HEK293 (cell line): ENCODE results near the gene DCUN1D1.

Experiments
- BCL6B ChIP-seq: fragments of 450-650 bp; formaldehyde crosslinking; IDR thresholded peaks from 2 replicates; pipeline ENCODE4 v1.5.1; 2017; ENCODE audit warnings: missing biosample characterization, missing genetic modification characterization
- FEZF1 ChIP-seq: fragments of 450-650 bp; formaldehyde crosslinking; IDR thresholded peaks from 2 replicates; pipeline ENCODE4 v1.5.1; 2016; ENCODE audit warnings: missing biosample characterization, missing genetic modification characterization
- KLF16 ChIP-seq: fragments of 450-650 bp; formaldehyde crosslinking; IDR thresholded peaks from 2 replicates; pipeline ENCODE4 v1.5.1; 2017; ENCODE audit warnings: missing biosample characterization, missing genetic modification characterization
- KLF8 ChIP-seq: fragments of 450-650 bp; formaldehyde crosslinking; IDR thresholded peaks from 2 replicates; pipeline ENCODE4 v1.5.1; 2016; ENCODE audit warnings: missing biosample characterization, missing genetic modification characterization
- MZF1 ChIP-seq: fragments of 450-650 bp; formaldehyde crosslinking; IDR thresholded peaks from 2 replicates; pipeline ENCODE4 v1.5.1; 2017; ENCODE audit warnings: missing biosample characterization, missing genetic modification characterization, borderline replicate concordance
- SP7 ChIP-seq: fragments of 450-650 bp; formaldehyde crosslinking; IDR thresholded peaks from 2 replicates; pipeline ENCODE4 v1.5.1; 2016; ENCODE audit warnings: missing biosample characterization, missing genetic modification characterization
- ZBTB20 ChIP-seq: fragments of 450-650 bp; formaldehyde crosslinking; IDR thresholded peaks from 2 replicates; pipeline ENCODE4 v1.5.1; 2016; ENCODE audit warnings: missing biosample characterization, missing genetic modification characterization
- ZBTB48 ChIP-seq: fragments of 450-650 bp; formaldehyde crosslinking; IDR thresholded peaks from 2 replicates; pipeline ENCODE4 v1.5.1; 2016; ENCODE audit warnings: missing biosample characterization, missing genetic modification characterization
- ZNF133 ChIP-seq: fragments of 450-650 bp; formaldehyde crosslinking; IDR thresholded peaks from 2 replicates; pipeline ENCODE4 v1.5.1; 2016; ENCODE audit warnings: missing biosample characterization, missing genetic modification characterization
- ZNF140 ChIP-seq: fragments of 450-650 bp; formaldehyde crosslinking; IDR thresholded peaks from 2 replicates; pipeline ENCODE4 v1.5.1; 2016; ENCODE audit warnings: missing biosample characterization, missing genetic modification characterization
- ZNF18 ChIP-seq: fragments of 450-650 bp; formaldehyde crosslinking; IDR thresholded peaks from 2 replicates; pipeline ENCODE4 v1.5.1; 2016; ENCODE audit warnings: missing biosample characterization, missing genetic modification characterization
- ZNF341 ChIP-seq: fragments of 450-650 bp; formaldehyde crosslinking; IDR thresholded peaks from 2 replicates; pipeline ENCODE4; 2016; ENCODE audit warnings: low read depth, missing biosample characterization, missing genetic modification characterization
- ZNF398 ChIP-seq: fragments of 450-650 bp; formaldehyde crosslinking; IDR thresholded peaks from 2 replicates; pipeline ENCODE4 v1.5.1; 2017; ENCODE audit warnings: missing biosample characterization, missing genetic modification characterization
- ZNF521 ChIP-seq: fragments of 450-650 bp; formaldehyde crosslinking; IDR thresholded peaks from 2 replicates; pipeline ENCODE4 v1.5.1; 2017; ENCODE audit warnings: missing biosample characterization, mild to moderate bottlenecking, missing genetic modification characterization
- ZNF529 ChIP-seq: fragments of 450-650 bp; formaldehyde crosslinking; IDR thresholded peaks from 2 replicates; pipeline ENCODE4 v1.5.1; 2017; ENCODE audit warnings: missing genetic modification characterization, missing biosample characterization; ENCODE audit not compliant: insufficient replicate concordance
- ZNF600 ChIP-seq: fragments of 450-650 bp; formaldehyde crosslinking; IDR thresholded peaks from 2 replicates; pipeline ENCODE4 v1.5.1; 2016; ENCODE audit warnings: missing biosample characterization, missing genetic modification characterization
- ZNF626 ChIP-seq: fragments of 450-650 bp; sonication (Bioruptor Pico); formaldehyde crosslinking; IDR thresholded peaks from 2 replicates; pipeline ENCODE4 v1.5.1; 2018; ENCODE audit warnings: missing biosample characterization, missing genetic modification characterization, inconsistent platforms
- ZNF629 ChIP-seq: fragments of 450-650 bp; formaldehyde crosslinking; IDR thresholded peaks from 2 replicates; pipeline ENCODE4 v1.5.1; 2017; ENCODE audit warnings: missing biosample characterization, missing genetic modification characterization
- ZNF660 ChIP-seq: fragments of 450-650 bp; IDR thresholded peaks from 2 replicates; pipeline ENCODE4 v1.5.1; 2018; ENCODE audit warnings: missing biosample characterization, mild to moderate bottlenecking, missing genetic modification characterization
- ZNF747 ChIP-seq: fragments of 450-650 bp; formaldehyde crosslinking; IDR thresholded peaks from 2 replicates; pipeline ENCODE4 v1.5.1; 2016; ENCODE audit warnings: missing biosample characterization, missing genetic modification characterization
- TF ChIP-seq, protein P1 (sequence below): fragments of 450-650 bp; formaldehyde crosslinking; IDR thresholded peaks from 2 replicates; pipeline ENCODE4 v1.5.1; 2016; ENCODE audit warnings: missing biosample characterization, missing genetic modification characterization, borderline replicate concordance
- TF ChIP-seq, protein P2 (sequence below): fragments of 450-650 bp; formaldehyde crosslinking; IDR thresholded peaks from 2 replicates; pipeline ENCODE4 v1.5.1; 2016; ENCODE audit warnings: missing biosample characterization, missing genetic modification characterization, borderline replicate concordance

The DCUN1D1 gene

GRCh38 chr3:182911782-182912111 lies 68.6 kb downstream of the DCUN1D1 start (continued):
- TF ChIP-seq ZNF140 (tag by site-specific recombination) (no peak), ZNF341 (tag by site-specific recombination) (no peak), FEZF1 (peak; percentile 52), ZNF133 (tag by site-specific recombination) (no peak), ZNF629 (tag by site-specific recombination) (peak; percentile 34; the same call in 1 of the 2 replicates), ZNF626 (tag by site-specific recombination) (no peak), ZNF398 (tag by site-specific recombination) (no peak), ZNF660 (no peak), BCL6B (tag by site-specific recombination) (no peak), ZNF747 (no peak), ZBTB48 (tag by site-specific recombination) (peak; percentile 66; the same call in 1 of the 2 replicates), MZF1 (tag by site-specific recombination) (no peak), ZNF600 (peak; percentile 36; the same call in 1 of the 2 replicates), SP7 (tag by site-specific recombination) (peak; percentile 43; the same call in 1 of the 2 replicates), ZBTB20 (tag by site-specific recombination) (peak; percentile 58), KLF16 (tag by site-specific recombination) (no peak), ZNF521 (tag by site-specific recombination) (no peak), ZNF529 (tag by site-specific recombination) (no peak), KLF8 (tag by site-specific recombination) (no peak), ZNF18 (tag by site-specific recombination) (no peak)
- TF ChIP-seq, protein P1, sequence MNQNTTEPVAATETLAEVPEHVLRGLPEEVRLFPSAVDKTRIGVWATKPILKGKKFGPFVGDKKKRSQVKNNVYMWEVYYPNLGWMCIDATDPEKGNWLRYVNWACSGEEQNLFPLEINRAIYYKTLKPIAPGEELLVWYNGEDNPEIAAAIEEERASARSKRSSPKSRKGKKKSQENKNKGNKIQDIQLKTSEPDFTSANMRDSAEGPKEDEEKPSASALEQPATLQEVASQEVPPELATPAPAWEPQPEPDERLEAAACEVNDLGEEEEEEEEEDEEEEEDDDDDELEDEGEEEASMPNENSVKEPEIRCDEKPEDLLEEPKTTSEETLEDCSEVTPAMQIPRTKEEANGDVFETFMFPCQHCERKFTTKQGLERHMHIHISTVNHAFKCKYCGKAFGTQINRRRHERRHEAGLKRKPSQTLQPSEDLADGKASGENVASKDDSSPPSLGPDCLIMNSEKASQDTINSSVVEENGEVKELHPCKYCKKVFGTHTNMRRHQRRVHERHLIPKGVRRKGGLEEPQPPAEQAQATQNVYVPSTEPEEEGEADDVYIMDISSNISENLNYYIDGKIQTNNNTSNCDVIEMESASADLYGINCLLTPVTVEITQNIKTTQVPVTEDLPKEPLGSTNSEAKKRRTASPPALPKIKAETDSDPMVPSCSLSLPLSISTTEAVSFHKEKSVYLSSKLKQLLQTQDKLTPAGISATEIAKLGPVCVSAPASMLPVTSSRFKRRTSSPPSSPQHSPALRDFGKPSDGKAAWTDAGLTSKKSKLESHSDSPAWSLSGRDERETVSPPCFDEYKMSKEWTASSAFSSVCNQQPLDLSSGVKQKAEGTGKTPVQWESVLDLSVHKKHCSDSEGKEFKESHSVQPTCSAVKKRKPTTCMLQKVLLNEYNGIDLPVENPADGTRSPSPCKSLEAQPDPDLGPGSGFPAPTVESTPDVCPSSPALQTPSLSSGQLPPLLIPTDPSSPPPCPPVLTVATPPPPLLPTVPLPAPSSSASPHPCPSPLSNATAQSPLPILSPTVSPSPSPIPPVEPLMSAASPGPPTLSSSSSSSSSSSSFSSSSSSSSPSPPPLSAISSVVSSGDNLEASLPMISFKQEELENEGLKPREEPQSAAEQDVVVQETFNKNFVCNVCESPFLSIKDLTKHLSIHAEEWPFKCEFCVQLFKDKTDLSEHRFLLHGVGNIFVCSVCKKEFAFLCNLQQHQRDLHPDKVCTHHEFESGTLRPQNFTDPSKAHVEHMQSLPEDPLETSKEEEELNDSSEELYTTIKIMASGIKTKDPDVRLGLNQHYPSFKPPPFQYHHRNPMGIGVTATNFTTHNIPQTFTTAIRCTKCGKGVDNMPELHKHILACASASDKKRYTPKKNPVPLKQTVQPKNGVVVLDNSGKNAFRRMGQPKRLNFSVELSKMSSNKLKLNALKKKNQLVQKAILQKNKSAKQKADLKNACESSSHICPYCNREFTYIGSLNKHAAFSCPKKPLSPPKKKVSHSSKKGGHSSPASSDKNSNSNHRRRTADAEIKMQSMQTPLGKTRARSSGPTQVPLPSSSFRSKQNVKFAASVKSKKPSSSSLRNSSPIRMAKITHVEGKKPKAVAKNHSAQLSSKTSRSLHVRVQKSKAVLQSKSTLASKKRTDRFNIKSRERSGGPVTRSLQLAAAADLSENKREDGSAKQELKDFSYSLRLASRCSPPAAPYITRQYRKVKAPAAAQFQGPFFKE (tag by site-specific recombination), result no peak
- TF ChIP-seq, protein P2, sequence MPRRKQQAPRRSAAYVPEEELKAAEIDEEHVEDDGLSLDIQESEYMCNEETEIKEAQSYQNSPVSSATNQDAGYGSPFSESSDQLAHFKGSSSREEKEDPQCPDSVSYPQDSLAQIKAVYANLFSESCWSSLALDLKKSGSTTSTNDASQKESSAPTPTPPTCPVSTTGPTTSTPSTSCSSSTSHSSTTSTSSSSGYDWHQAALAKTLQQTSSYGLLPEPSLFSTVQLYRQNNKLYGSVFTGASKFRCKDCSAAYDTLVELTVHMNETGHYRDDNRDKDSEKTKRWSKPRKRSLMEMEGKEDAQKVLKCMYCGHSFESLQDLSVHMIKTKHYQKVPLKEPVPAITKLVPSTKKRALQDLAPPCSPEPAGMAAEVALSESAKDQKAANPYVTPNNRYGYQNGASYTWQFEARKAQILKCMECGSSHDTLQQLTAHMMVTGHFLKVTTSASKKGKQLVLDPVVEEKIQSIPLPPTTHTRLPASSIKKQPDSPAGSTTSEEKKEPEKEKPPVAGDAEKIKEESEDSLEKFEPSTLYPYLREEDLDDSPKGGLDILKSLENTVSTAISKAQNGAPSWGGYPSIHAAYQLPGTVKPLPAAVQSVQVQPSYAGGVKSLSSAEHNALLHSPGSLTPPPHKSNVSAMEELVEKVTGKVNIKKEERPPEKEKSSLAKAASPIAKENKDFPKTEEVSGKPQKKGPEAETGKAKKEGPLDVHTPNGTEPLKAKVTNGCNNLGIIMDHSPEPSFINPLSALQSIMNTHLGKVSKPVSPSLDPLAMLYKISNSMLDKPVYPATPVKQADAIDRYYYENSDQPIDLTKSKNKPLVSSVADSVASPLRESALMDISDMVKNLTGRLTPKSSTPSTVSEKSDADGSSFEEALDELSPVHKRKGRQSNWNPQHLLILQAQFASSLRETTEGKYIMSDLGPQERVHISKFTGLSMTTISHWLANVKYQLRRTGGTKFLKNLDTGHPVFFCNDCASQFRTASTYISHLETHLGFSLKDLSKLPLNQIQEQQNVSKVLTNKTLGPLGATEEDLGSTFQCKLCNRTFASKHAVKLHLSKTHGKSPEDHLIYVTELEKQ (tag by site-specific recombination), result no peak
